Nucleus accumbens (tissue), 56 donors: Measurements from ENCODE around the gene OARD1.
"Not testable (repeated sequence)": the region's sequence is repeated elsewhere in the genome, so short reads cannot be mapped to it uniquely, and the experiment has no call there.

Experiments
- DNase-seq, 56 donors: peaks; one replicate each; lab custom pipeline; 2025; lab: John Stamatoyannopoulos, UW

OARD1 gene

GRCh38 chr6:41071923-41072835 is at the start of gene OARD1:
Gene OARD1, minus strand, starts transcription at chr6:41072356. Its CDS starts 722 bp downstream, at chr6:41071634.
- peak; percentile 97 to 100 (median 100) for DNase-seq

- no peak for DNase-seq
Measured at GRCh38 chr6:41120058-41120457, 47.9 kb upstream of the OARD1 start.

GRCh38 chr6:41119508-41119907 is 47.4 kb upstream of the OARD1 start:
- DNase-seq: no peak

GRCh38 chr6:41115027-41115426 is 42.9 kb upstream of the OARD1 start:
- DNase-seq: not testable (repeated sequence)

GRCh38 chr6:41111017-41111416 is 38.9 kb upstream of the OARD1 start:
- no peak for DNase-seq

GRCh38 chr6:41103847-41104246 is 31.7 kb upstream of the OARD1 start:
- no peak for DNase-seq

GRCh38 chr6:41100871-41101287 is 28.7 kb upstream of the OARD1 start:
- peak in 3 of 56 donors; percentile 1 to 14 (median 4) for DNase-seq

GRCh38 chr6:41098366-41098765 is 26.2 kb upstream of the OARD1 start:
- no peak for DNase-seq

GRCh38 chr6:41097467-41098090 is 25.4 kb upstream of the OARD1 start:
- no peak for DNase-seq

GRCh38 chr6:41093729-41094128 is 21.6 kb upstream of the OARD1 start:
- no peak for DNase-seq

- no peak for DNase-seq
Measured at GRCh38 chr6:41092421-41093140, 20.4 kb upstream of the OARD1 start.

- no peak for DNase-seq
Measured at GRCh38 chr6:41090841-41091761, 18.9 kb upstream of the OARD1 start.

GRCh38 chr6:41088451-41088850 is 16.3 kb upstream of the OARD1 start:
- DNase-seq: no peak

GRCh38 chr6:41085182-41085581 is 13.0 kb upstream of the OARD1 start:
- no peak for DNase-seq

GRCh38 chr6:41083072-41083471 is 10.9 kb upstream of the OARD1 start:
- no peak for DNase-seq

- no peak for DNase-seq
Measured at GRCh38 chr6:41080621-41081020, 8.5 kb upstream of the OARD1 start.

GRCh38 chr6:41079080-41079479 is 6.9 kb upstream of the OARD1 start:
- no peak for DNase-seq

GRCh38 chr6:41078101-41078500 is 5.9 kb upstream of the OARD1 start:
- DNase-seq: no peak

GRCh38 chr6:41077536-41077935 is 5.4 kb upstream of the OARD1 start:
- DNase-seq: no peak
